ENCODE data around the gene ADGRL3.

Gene ADGRL3

GRCh38 chr4:61541459-61541858, 341.3 kb downstream of the ADGRL3 start:
- Histone ChIP-seq H3K36me3 (ENCODE audit: insufficient read depth, low read length) (no peaks in the 10 kb centered on the region), H3K27me3 (ENCODE audit: insufficient read depth, low read length) (no peaks in the 10 kb centered on the region), H3K4me3 (ENCODE audit: low read length) (no peak overlapping the region), H2AFZ (ENCODE audit: low read depth, low read length) (no peak overlapping the region), H3K9me3 (ENCODE audit: low read length) (no peaks in the 10 kb centered on the region), H3K4me1 (ENCODE audit: insufficient read depth, low read length) (no peaks in the 10 kb centered on the region)

- H2AFZ ChIP-seq (ENCODE audit: low read depth, low read length): no peak overlapping the region
- no peaks in the 10 kb centered on the region for H3K4me1 ChIP-seq (ENCODE audit: insufficient read depth, low read length)
- no peaks in the 10 kb centered on the region for H3K27me3 ChIP-seq (ENCODE audit: insufficient read depth, low read length)
- H3K36me3 ChIP-seq (ENCODE audit: insufficient read depth, low read length): no peaks in the 10 kb centered on the region
- no peak overlapping the region for H3K4me3 ChIP-seq (ENCODE audit: low read length)
- H3K9me3 ChIP-seq (ENCODE audit: low read length): no peaks in the 10 kb centered on the region
Measured at GRCh38 chr4:61543976-61544375, 343.9 kb downstream of the ADGRL3 start.

GRCh38 chr4:61545902-61546480, 345.9 kb downstream of the ADGRL3 start:
- H3K27me3 ChIP-seq (ENCODE audit: insufficient read depth, low read length): no peaks in the 10 kb centered on the region
- H3K4me3 ChIP-seq (ENCODE audit: low read length): no peak overlapping the region
- no peak overlapping the region for H2AFZ ChIP-seq (ENCODE audit: low read depth, low read length)
- no peaks in the 10 kb centered on the region for H3K9me3 ChIP-seq (ENCODE audit: low read length)
- H3K4me1 ChIP-seq (ENCODE audit: insufficient read depth, low read length): no peaks in the 10 kb centered on the region
- no peaks in the 10 kb centered on the region for H3K36me3 ChIP-seq (ENCODE audit: insufficient read depth, low read length)

- H3K4me3 ChIP-seq (ENCODE audit: low read length): no peak overlapping the region
- no peak overlapping the region for H2AFZ ChIP-seq (ENCODE audit: low read depth, low read length)
- H3K4me1 ChIP-seq (ENCODE audit: insufficient read depth, low read length): no peaks in the 10 kb centered on the region
- no peaks in the 10 kb centered on the region for H3K9me3 ChIP-seq (ENCODE audit: low read length)
- H3K27me3 ChIP-seq (ENCODE audit: insufficient read depth, low read length): no peaks in the 10 kb centered on the region
- H3K36me3 ChIP-seq (ENCODE audit: insufficient read depth, low read length): no peaks in the 10 kb centered on the region
Measured at GRCh38 chr4:61549336-61549735, 349.2 kb downstream of the ADGRL3 start.

- no peaks in the 10 kb centered on the region for H3K9me3 ChIP-seq (ENCODE audit: low read length)
Measured at GRCh38 chr4:61553557-61554125, 353.5 kb downstream of the ADGRL3 start.

DNA sequence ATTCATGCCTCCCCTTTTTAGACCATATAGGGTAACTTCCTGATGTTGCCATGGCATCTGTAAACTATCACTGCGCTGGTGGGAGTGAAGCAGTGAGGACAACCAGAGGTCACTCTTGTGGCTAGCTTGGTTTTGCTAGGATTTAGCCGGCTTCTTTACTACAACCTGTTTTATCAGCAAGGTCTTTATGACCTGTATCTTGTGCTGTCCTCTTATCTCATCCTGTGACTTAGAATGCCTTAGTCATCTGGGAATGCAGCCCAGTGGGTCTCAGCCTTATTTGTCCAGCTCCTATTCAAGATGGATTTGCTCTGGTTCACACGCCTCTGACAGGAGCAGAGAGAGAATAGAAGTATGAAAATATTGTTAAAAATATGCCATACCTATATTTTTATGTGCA, 355.7 kb downstream of the ADGRL3 start:
- H2AFZ ChIP-seq (ENCODE audit: low read depth, low read length): no peak overlapping the region
- no peak overlapping the region for H3K4me3 ChIP-seq (ENCODE audit: low read length)
- no peaks in the 10 kb centered on the region for H3K9me3 ChIP-seq (ENCODE audit: low read length)
- no peaks in the 10 kb centered on the region for H3K4me1 ChIP-seq (ENCODE audit: insufficient read depth, low read length)
- H3K36me3 ChIP-seq (ENCODE audit: insufficient read depth, low read length): no peaks in the 10 kb centered on the region
- no peaks in the 10 kb centered on the region for H3K27me3 ChIP-seq (ENCODE audit: insufficient read depth, low read length)

More at GRCh38 chr4:61553557-61554125, 353.5 kb downstream of the ADGRL3 start:
- Histone ChIP-seq H3K4me1 (ENCODE audit: insufficient read depth, low read length) (no peaks in the 10 kb centered on the region), H3K27me3 (ENCODE audit: insufficient read depth, low read length) (no peaks in the 10 kb centered on the region), H2AFZ (ENCODE audit: low read depth, low read length) (no peak overlapping the region), H3K4me3 (ENCODE audit: low read length) (no peak overlapping the region), H3K36me3 (ENCODE audit: insufficient read depth, low read length) (no peaks in the 10 kb centered on the region)

DNA sequence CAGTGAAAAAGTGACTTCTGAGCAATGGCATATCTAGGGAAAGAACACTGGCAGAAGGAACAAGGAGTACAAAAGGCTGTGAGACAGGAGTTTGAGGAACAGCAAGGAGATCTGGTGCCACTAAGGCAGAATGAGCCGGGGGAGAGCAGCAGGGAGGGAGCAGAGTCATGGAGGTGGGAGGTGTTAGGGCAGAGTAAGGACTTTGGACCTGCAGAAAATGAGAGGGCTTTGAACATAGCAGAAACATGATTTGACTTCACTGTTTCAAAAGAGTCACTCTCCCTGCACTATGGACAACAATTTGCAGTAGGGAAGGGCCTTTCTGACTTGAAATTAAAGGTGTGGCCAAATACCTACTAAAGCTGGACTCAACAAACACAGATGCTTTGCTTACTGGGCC, 356.2 kb downstream of the ADGRL3 start:
- H3K4me1 ChIP-seq (ENCODE audit: insufficient read depth, low read length): no peaks in the 10 kb centered on the region
- no peak overlapping the region for H3K4me3 ChIP-seq (ENCODE audit: low read length)

GRCh38 chr4:61559396-61559795, 359.3 kb downstream of the ADGRL3 start:
- Histone ChIP-seq H3K4me1 (ENCODE audit: insufficient read depth, low read length) (no peaks in the 10 kb centered on the region), H3K27me3 (ENCODE audit: insufficient read depth, low read length) (no peaks in the 10 kb centered on the region), H3K9me3 (ENCODE audit: low read length) (no peaks in the 10 kb centered on the region), H3K36me3 (ENCODE audit: insufficient read depth, low read length) (no peaks in the 10 kb centered on the region), H3K4me3 (ENCODE audit: low read length) (no peak overlapping the region), H2AFZ (ENCODE audit: low read depth, low read length) (no peak overlapping the region)

More for the DNA sequence above, 356.2 kb downstream of the ADGRL3 start:
- Histone ChIP-seq H2AFZ (ENCODE audit: low read depth, low read length) (no peak overlapping the region), H3K36me3 (ENCODE audit: insufficient read depth, low read length) (no peaks in the 10 kb centered on the region), H3K27me3 (ENCODE audit: insufficient read depth, low read length) (no peaks in the 10 kb centered on the region), H3K9me3 (ENCODE audit: low read length) (no peaks in the 10 kb centered on the region)

GRCh38 chr4:61561028-61561427, 360.9 kb downstream of the ADGRL3 start:
- no peaks in the 10 kb centered on the region for H3K27me3 ChIP-seq (ENCODE audit: insufficient read depth, low read length)
- no peak overlapping the region for H2AFZ ChIP-seq (ENCODE audit: low read depth, low read length)
- no peaks in the 10 kb centered on the region for H3K9me3 ChIP-seq (ENCODE audit: low read length)
- no peak overlapping the region for H3K4me3 ChIP-seq (ENCODE audit: low read length)
- H3K4me1 ChIP-seq (ENCODE audit: insufficient read depth, low read length): no peaks in the 10 kb centered on the region
- no peaks in the 10 kb centered on the region for H3K36me3 ChIP-seq (ENCODE audit: insufficient read depth, low read length)

DNA sequence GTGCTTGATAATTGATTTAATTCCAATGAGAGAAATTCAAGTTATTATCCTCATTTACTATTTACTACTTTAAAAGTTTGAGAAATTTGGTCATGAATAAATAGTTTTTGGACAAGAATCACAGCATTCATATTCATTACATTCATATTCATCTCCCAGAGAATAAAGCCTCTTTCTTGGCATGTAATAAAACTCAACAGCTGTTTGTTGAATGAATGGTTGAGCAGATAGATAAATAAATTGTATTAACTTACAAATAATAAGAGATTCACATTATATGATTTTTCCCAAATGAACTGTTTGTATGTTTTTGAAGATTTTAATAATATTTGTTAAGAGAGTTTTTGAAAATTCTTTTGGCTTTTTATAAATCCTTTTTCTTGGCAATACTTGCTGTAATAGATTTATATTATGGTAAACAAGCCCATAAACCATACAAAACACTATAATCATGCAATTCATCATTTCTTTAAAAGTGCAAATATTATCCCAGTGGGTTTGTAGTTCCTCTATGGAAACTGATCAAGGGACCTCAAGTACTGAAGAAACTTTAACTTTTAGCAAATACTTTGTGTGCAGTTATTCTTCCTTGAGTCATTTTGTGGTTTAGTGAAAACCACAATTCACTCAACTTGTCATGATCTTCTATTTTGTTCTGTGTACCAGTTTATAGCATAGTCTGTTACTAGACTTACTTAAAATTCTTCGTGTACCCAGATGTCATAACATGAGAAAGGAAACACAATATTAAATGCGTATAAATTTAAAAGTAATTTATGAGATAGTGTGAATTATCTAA, 371.8 kb downstream of the ADGRL3 start:
- H3K4me1 ChIP-seq (ENCODE audit: insufficient read depth, low read length): no peaks in the 10 kb centered on the region
- no peak overlapping the region for H3K4me3 ChIP-seq (ENCODE audit: low read length)
- H3K27me3 ChIP-seq (ENCODE audit: insufficient read depth, low read length): no peaks in the 10 kb centered on the region
- H3K36me3 ChIP-seq (ENCODE audit: insufficient read depth, low read length): no peaks in the 10 kb centered on the region
- H3K9me3 ChIP-seq (ENCODE audit: low read length): no peaks in the 10 kb centered on the region
- H2AFZ ChIP-seq (ENCODE audit: low read depth, low read length): no peak overlapping the region

GRCh38 chr4:61575796-61576195, 375.7 kb downstream of the ADGRL3 start:
- H3K36me3 ChIP-seq (ENCODE audit: insufficient read depth, low read length): no peaks in the 10 kb centered on the region
- no peaks in the 10 kb centered on the region for H3K27me3 ChIP-seq (ENCODE audit: insufficient read depth, low read length)
- no peaks in the 10 kb centered on the region for H3K4me1 ChIP-seq (ENCODE audit: insufficient read depth, low read length)
- H2AFZ ChIP-seq (ENCODE audit: low read depth, low read length): no peak overlapping the region
- no peaks in the 10 kb centered on the region for H3K9me3 ChIP-seq (ENCODE audit: low read length)
- no peak overlapping the region for H3K4me3 ChIP-seq (ENCODE audit: low read length)

- no peaks in the 10 kb centered on the region for H3K36me3 ChIP-seq (ENCODE audit: insufficient read depth, low read length)
- H3K4me1 ChIP-seq (ENCODE audit: insufficient read depth, low read length): peaks cover 1% of the 10 kb centered on the region
- H3K27me3 ChIP-seq (ENCODE audit: insufficient read depth, low read length): no peaks in the 10 kb centered on the region
- H2AFZ ChIP-seq (ENCODE audit: low read depth, low read length): no peak overlapping the region
- H3K4me3 ChIP-seq (ENCODE audit: low read length): no peak overlapping the region
- H3K9me3 ChIP-seq (ENCODE audit: low read length): no peaks in the 10 kb centered on the region
Measured at GRCh38 chr4:61579786-61580185, 379.7 kb downstream of the ADGRL3 start.

DNA sequence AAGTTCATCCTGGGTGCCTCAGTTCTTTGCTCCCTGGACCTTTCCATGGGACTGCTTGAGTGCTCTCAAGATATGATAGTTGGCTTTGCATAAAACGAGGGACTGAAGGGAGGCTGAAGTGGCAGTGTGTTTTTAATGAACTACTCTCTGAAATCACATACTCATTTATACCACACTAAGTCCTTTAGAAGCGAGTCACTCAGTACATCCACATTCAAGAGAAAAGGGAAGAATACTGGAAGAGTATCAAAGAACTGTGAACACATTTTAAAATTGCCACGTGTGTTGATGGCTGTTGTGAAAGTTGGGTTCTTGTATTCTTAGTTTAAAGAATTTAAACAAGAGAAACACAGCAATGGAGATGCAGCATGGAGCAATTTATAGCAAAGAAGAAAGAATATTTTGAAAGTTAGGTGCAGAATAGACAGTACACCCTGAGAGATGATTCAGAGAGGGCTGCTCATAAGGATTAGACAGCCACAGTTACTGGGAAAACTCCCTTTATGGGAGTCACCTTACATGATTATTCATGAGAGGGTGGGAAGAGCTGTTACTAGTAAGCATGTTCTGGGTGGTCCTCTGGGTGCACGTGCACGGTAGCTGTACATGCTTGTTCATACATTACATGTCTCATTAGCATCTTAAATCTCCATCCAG, 380.7 kb downstream of the ADGRL3 start:
- Histone ChIP-seq H3K36me3 (ENCODE audit: insufficient read depth, low read length) (no peaks in the 10 kb centered on the region), H3K27me3 (ENCODE audit: insufficient read depth, low read length) (no peaks in the 10 kb centered on the region), H3K9me3 (ENCODE audit: low read length) (no peaks in the 10 kb centered on the region), H2AFZ (ENCODE audit: low read depth, low read length) (no peak overlapping the region), H3K4me3 (ENCODE audit: low read length) (no peak overlapping the region), H3K4me1 (ENCODE audit: insufficient read depth, low read length) (peaks cover 7% of the 10 kb centered on the region)
